ENCODE data around the gene ASCC1.

Gene ASCC1

DNA sequence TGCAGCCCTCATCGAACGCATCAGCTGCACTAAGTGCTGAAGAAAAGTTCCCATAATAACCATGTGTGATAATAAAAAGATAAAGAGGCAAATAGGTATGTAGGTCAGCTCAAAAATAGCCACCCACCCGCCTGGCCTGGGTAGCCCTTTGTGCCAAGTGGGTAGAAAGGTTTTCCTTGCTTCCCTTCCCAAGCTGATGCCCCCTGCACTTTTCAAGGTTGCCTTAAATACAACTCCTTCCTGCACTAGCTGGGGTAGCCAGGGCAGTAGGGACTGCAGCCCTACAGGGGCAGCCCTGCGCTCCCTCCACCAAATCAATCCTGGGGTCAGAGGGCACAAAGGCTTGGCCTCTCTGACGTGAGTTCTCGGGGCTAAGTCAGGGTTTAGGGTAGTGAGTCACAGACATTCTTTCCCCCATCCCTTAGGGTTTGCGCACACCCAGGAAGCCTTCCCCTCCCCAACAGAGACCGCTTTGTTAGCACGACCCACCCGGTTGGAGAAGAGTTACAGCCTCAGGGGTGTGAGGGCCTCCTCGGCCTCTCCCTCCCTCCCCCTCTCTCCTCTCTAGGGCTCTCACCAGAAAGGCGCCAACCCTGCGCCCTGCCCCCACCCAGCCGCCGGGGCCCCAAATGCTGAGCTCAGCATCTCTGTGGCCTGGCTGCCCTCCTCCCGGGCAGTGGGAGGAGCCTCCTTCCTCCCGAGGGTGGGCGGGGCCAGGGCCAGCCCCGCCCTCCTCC, 44.3 kb upstream of the ASCC1 start:
- peak overlapping the region; percentile 94 for H3K27ac ChIP-seq (ENCODE audit: low read depth, low read length)
- H3K36me3 ChIP-seq (ENCODE audit: control insufficient read depth, low read length), result no peaks in the 10 kb centered on the region
- peak overlapping the region; percentile 99 for H3K4me2 ChIP-seq (ENCODE audit: low read length)
- H3F3A ChIP-seq (ENCODE audit: control insufficient read depth, insufficient read depth), result peaks cover 26% of the 10 kb centered on the region
- peaks cover 97% of the 10 kb centered on the region for H3K4me1 ChIP-seq (ENCODE audit: control insufficient read depth, low read length)
- H4K20me1 ChIP-seq (ENCODE audit: control insufficient read depth, insufficient read depth, low read depth, low read length), result no peaks in the 10 kb centered on the region
- no peaks in the 10 kb centered on the region for H3K9me2 ChIP-seq (replicated peaks; ENCODE audit: control insufficient read depth, low read length)
- no peak for TF ChIP-seq EZH2phosphoT487 (IDR thresholded peaks at IDR 0.05; ENCODE audit: borderline replicate concordance, low read length)
- TF ChIP-seq, protein P1, sequence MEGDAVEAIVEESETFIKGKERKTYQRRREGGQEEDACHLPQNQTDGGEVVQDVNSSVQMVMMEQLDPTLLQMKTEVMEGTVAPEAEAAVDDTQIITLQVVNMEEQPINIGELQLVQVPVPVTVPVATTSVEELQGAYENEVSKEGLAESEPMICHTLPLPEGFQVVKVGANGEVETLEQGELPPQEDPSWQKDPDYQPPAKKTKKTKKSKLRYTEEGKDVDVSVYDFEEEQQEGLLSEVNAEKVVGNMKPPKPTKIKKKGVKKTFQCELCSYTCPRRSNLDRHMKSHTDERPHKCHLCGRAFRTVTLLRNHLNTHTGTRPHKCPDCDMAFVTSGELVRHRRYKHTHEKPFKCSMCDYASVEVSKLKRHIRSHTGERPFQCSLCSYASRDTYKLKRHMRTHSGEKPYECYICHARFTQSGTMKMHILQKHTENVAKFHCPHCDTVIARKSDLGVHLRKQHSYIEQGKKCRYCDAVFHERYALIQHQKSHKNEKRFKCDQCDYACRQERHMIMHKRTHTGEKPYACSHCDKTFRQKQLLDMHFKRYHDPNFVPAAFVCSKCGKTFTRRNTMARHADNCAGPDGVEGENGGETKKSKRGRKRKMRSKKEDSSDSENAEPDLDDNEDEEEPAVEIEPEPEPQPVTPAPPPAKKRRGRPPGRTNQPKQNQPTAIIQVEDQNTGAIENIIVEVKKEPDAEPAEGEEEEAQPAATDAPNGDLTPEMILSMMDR (IDR thresholded peaks at IDR 0.05; ENCODE audit: low read depth, low read length, poor library complexity, severe bottlenecking), result no peak
- peak overlapping the region; percentile 74 for H3K4me3 ChIP-seq (ENCODE audit: low read length)
- H3K9me3 ChIP-seq (ENCODE audit: control insufficient read depth, insufficient read depth, low read length), result no peaks in the 10 kb centered on the region
- H3K79me2 ChIP-seq (ENCODE audit: control insufficient read depth, low read length), result no peaks in the 10 kb centered on the region
- no peaks in the 10 kb centered on the region for H3K27me3 ChIP-seq (ENCODE audit: control insufficient read depth, low read length)

DNA sequence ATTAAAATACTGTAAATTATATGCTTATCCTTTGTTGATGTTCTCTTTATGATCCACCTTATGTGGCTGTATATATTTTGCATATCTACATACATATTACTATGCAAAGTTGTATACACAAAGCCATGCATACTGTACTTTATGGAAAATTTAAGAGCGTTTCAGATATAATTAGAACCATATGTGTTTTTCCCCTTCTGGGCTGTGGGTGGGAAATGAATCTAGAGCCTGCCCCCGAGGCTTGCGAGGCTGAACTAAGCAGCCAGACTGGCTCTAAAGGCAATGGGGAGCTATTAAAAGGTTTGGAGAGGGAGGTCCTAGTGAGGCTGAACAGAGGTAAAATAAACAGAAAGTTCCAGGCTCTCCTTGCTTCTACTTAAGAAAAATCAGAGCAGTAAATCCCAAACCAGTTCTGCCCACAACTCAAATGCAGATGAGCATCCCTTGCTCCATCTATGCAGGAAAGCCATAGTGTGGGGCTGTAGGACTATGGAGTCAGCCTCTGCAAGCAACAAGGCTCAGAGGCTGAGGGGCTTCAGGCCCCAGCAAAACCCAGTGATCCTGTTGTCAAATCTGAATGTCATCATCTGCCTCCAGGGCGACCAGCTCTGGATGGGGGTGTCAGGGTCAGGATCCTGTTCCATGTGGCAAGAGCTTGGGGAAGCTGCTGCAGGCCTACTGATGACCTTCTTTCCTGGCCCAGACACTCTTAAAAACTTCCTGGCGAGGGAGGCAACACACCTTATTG, 43.6 kb upstream of the ASCC1 start:
- Histone ChIP-seq H4K20me1 (ENCODE audit: control insufficient read depth, insufficient read depth, low read depth, low read length) (no peaks in the 10 kb centered on the region), H3K27me3 (ENCODE audit: control insufficient read depth, low read length) (no peaks in the 10 kb centered on the region), H3K79me2 (ENCODE audit: control insufficient read depth, low read length) (no peaks in the 10 kb centered on the region), H3K9me2 (replicated peaks; ENCODE audit: control insufficient read depth, low read length) (no peaks in the 10 kb centered on the region), H3F3A (ENCODE audit: control insufficient read depth, insufficient read depth) (peaks cover 24% of the 10 kb centered on the region), H3K36me3 (ENCODE audit: control insufficient read depth, low read length) (no peaks in the 10 kb centered on the region), H3K4me1 (ENCODE audit: control insufficient read depth, low read length) (peaks cover 97% of the 10 kb centered on the region), H3K27ac (ENCODE audit: low read depth, low read length) (peak overlapping the region; percentile 94), H3K4me3 (ENCODE audit: low read length) (peak overlapping the region; percentile 74), H3K9me3 (ENCODE audit: control insufficient read depth, insufficient read depth, low read length) (no peaks in the 10 kb centered on the region), H3K4me2 (ENCODE audit: low read length) (peak overlapping the region; percentile 99)
- no peak for TF ChIP-seq EZH2phosphoT487 (IDR thresholded peaks at IDR 0.05; ENCODE audit: borderline replicate concordance, low read length)
- TF ChIP-seq, protein P1 (IDR thresholded peaks at IDR 0.05; ENCODE audit: low read depth, low read length, poor library complexity, severe bottlenecking), result no peak

DNA sequence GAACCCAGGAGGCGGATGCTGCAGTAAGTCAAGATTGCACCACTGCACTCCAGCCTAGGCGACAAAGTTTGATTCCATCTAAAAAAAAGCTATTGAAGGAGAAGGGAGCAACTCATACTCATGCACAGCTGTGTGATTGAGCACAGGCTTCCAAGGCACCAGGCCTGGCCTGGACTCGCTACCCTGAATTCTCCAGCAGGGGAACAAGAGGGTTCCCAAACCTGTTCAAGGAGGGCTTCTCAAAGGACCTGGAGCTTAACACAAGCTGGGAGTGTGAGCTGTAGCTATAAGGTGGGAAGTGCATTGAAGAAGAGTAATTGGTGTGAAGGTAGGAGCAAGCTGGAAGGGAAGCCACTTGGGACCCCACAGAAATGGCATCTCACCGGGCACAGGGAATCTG, 42.5 kb upstream of the ASCC1 start:
- Histone ChIP-seq H3K9me2 (replicated peaks; ENCODE audit: control insufficient read depth, low read length) (no peaks in the 10 kb centered on the region), H4K20me1 (ENCODE audit: control insufficient read depth, insufficient read depth, low read depth, low read length) (no peaks in the 10 kb centered on the region), H3K27me3 (ENCODE audit: control insufficient read depth, low read length) (no peaks in the 10 kb centered on the region), H3K4me3 (ENCODE audit: low read length) (no peak overlapping the region), H3F3A (ENCODE audit: control insufficient read depth, insufficient read depth) (peaks cover 21% of the 10 kb centered on the region), H3K4me1 (ENCODE audit: control insufficient read depth, low read length) (peaks cover 92% of the 10 kb centered on the region), H3K27ac (ENCODE audit: low read depth, low read length) (no peak overlapping the region), H3K79me2 (ENCODE audit: control insufficient read depth, low read length) (no peaks in the 10 kb centered on the region), H3K4me2 (ENCODE audit: low read length) (0 out of 2 replicates have a peak overlapping the region, but pooled peaks have one; percentile 99), H3K9me3 (ENCODE audit: control insufficient read depth, insufficient read depth, low read length) (no peaks in the 10 kb centered on the region), H3K36me3 (ENCODE audit: control insufficient read depth, low read length) (no peaks in the 10 kb centered on the region)
- TF ChIP-seq EZH2phosphoT487 (IDR thresholded peaks at IDR 0.05; ENCODE audit: borderline replicate concordance, low read length), result no peak
- TF ChIP-seq, protein P1 (IDR thresholded peaks at IDR 0.05; ENCODE audit: low read depth, low read length, poor library complexity, severe bottlenecking), result no peak
